NCI-H2227 (cell line): ENCODE data around the gene SCYL3.

Experiments used
- DNase-seq: peaks from one replicate; lab custom pipeline; 2025; ENCODE audit not compliant: unreplicated experiment; lab: John Stamatoyannopoulos, UW

SCYL3 gene

GRCh38 chr1:169899519-169900217 lies 6.0 kb upstream of the SCYL3 start:
- DNase-seq, result no peak

GRCh38 chr1:169896013-169896412 lies 2.3 kb upstream of the SCYL3 start:
- DNase-seq, result no peak

- DNase-seq, result peak; percentile 45
Observed at GRCh38 chr1:169894424-169895145, 889 bp upstream of the SCYL3 start.

GRCh38 chr1:169892927-169893644 lies 610 bp downstream of the SCYL3 start:
- peak; percentile 62 for DNase-seq

GRCh38 chr1:169892176-169892926 lies 1.3 kb downstream of the SCYL3 start:
- no peak for DNase-seq

GRCh38 chr1:169891539-169891885 lies 2.2 kb downstream of the SCYL3 start:
- DNase-seq, result no peak

GRCh38 chr1:169890761-169891538 lies 2.7 kb downstream of the SCYL3 start:
- DNase-seq, result no peak

- DNase-seq, result no peak
Observed at GRCh38 chr1:169889871-169890270, 3.8 kb downstream of the SCYL3 start.

- no peak for DNase-seq
Observed at GRCh38 chr1:169886931-169887330, 6.8 kb downstream of the SCYL3 start.

GRCh38 chr1:169886422-169886821 lies 7.3 kb downstream of the SCYL3 start:
- no peak for DNase-seq

- DNase-seq, result no peak
Observed at GRCh38 chr1:169885207-169885606, 8.5 kb downstream of the SCYL3 start.

GRCh38 chr1:169884634-169885033 lies 9.1 kb downstream of the SCYL3 start:
- no peak for DNase-seq

- DNase-seq, result no peak
Observed at GRCh38 chr1:169882039-169882511, 11.6 kb downstream of the SCYL3 start.

- no peak for DNase-seq
Observed at GRCh38 chr1:169879034-169879840, 14.5 kb downstream of the SCYL3 start.

- no peak for DNase-seq
Observed at GRCh38 chr1:169878498-169878897, 15.2 kb downstream of the SCYL3 start.

GRCh38 chr1:169877800-169878491 lies 15.8 kb downstream of the SCYL3 start:
- DNase-seq, result no peak

- no peak for DNase-seq
Observed at GRCh38 chr1:169874229-169874628, 19.5 kb downstream of the SCYL3 start.

GRCh38 chr1:169873582-169874199 lies 20.0 kb downstream of the SCYL3 start:
- DNase-seq, result no peak

- DNase-seq, result no peak
Observed at GRCh38 chr1:169872906-169873305, 20.8 kb downstream of the SCYL3 start.
